GM12873 (cell line): Measurements from ENCODE around the gene CLHC1.

Source experiments
- TF ChIP-seq, protein P1 (sequence below): IDR thresholded peaks from 2 replicates; pipeline ENCODE4 v1.5.1; 2012; ENCODE audit warnings: low read depth, mild to moderate bottlenecking, moderate library complexity, low read length, control low read depth; ENCODE audit not compliant: insufficient read depth; ENCODE audit errors: missing control alignments

Gene CLHC1

DNA sequence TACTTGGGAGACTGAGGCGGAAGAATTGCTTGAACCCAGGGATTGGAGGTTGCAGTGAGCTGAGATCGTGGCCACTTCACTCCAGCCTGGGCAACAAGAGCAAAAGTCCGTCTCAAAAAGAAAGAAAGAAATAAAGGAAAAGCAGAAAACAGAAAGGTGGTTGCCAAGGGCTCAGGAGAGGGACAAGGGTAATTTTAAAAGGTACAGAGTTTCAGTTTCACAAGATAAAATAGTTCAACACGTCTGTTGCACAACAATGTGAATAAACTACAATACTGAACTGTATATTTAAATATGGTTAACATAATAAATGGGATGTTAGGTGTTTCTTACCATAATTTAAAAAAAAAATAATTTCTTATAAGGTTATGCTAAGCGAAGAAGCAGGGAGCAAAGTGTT, 13.3 kb upstream of the CLHC1 start:
- TF ChIP-seq, protein P1, sequence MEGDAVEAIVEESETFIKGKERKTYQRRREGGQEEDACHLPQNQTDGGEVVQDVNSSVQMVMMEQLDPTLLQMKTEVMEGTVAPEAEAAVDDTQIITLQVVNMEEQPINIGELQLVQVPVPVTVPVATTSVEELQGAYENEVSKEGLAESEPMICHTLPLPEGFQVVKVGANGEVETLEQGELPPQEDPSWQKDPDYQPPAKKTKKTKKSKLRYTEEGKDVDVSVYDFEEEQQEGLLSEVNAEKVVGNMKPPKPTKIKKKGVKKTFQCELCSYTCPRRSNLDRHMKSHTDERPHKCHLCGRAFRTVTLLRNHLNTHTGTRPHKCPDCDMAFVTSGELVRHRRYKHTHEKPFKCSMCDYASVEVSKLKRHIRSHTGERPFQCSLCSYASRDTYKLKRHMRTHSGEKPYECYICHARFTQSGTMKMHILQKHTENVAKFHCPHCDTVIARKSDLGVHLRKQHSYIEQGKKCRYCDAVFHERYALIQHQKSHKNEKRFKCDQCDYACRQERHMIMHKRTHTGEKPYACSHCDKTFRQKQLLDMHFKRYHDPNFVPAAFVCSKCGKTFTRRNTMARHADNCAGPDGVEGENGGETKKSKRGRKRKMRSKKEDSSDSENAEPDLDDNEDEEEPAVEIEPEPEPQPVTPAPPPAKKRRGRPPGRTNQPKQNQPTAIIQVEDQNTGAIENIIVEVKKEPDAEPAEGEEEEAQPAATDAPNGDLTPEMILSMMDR = no peak

DNA sequence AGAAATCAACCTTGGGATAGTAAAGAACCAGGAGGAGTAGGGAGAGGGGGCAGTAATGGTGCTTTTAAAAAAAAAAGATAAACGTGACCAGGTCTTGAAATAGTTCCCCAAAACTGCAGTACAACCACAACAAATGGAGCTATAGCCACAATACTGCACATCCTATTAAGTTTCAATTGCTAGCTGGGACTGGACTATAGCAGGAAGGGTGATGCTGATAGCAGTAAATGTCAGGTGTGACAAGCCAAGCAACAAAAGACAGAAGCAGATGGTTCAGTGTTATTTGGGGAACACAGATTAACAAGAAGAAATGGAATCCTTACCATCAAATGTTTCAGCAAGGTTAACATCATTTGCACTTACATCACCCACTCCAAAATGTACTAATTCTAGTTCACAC, 10.5 kb upstream of the CLHC1 start:
- TF ChIP-seq, protein P1 = no peak

DNA sequence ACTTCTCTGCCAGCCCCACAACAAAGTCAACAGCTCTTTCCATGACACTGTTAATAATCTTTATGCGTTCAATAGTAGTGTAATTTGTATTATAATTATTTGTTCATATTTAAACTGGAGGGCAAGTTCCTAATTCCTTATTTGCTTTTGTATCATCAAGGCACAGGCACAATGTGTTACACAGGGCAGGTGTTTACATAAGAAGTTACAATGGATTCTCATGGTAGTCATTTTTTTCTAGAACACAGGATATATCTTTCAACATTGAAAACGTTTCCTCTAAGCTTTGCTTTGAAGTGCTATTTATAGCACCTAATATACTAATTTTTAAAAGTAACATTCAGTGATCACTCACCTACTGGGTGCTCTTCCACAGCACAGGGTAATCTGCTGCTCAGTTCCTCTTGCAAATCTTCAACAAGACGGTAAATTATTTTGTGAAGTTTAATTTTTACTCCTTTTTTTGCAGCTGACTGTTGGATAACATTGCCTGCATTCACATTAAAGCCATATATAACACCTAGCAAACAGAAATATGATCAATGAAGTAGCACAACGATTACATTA, 7.6 kb upstream of the CLHC1 start:
- TF ChIP-seq, protein P1 = no peak

DNA sequence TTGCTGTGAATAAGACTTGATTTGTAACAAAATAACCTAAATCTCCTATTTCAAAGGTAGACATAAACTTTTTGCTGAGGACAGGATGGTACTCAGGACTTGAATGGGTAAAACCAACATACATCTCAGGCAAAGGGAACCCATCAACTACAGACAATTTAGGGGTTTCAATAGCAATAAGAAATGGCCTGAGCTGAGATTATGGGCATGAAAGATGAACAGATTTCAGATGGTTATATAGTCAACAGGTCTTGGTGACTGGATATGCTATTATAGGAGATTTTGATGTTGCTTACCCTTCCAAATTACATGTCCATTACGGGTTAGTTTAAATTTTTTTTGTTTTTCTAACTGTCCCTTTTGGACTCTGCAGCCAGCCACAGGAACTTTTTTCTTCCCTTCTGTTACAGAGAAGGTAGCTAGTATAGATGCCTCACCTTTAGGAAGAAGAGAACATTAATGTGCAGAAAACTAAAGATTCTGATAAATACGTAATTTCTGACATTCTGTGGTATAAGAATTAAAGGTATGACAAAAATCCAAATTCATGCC, 5.0 kb upstream of the CLHC1 start:
- TF ChIP-seq, protein P1 = no peak

DNA sequence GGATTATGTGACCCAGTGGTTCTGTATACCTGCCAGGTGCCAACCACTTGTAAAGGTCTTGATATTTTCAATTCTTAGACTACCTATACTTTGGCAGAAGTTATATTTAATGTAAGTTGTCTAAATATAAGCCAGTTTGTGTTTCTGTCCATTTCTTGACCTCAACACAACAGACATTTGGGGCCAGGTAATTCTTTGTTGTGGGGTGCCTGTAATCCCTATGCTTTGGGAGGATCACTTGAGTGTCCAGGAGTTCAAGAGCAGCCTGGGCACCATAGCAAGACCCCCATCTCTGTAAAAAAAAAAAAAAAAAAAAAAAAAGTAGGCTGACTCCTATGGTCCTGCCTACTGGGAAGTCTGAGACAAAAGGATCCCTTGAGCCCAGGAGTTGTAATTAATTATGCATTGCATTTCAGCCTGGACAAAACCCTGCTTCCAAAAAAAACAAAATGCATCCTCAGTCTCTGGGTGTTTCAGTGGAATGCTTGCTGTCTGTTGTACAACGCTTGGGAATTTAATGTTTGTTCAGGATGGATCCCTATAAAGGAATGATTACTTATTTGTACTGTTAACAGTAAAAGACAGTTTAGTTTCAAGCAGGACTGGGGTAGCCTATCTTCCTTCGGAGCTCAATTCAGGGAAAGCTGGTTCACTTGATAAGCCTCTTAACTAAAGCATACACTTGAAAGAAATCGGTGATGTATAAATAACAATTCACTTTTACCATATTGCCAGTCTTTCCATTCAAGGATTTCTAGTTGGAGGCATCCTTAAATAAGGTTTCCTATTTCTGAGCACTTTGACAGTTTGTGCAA, 3.8 kb upstream of the CLHC1 start:
- TF ChIP-seq, protein P1 = no peak

DNA sequence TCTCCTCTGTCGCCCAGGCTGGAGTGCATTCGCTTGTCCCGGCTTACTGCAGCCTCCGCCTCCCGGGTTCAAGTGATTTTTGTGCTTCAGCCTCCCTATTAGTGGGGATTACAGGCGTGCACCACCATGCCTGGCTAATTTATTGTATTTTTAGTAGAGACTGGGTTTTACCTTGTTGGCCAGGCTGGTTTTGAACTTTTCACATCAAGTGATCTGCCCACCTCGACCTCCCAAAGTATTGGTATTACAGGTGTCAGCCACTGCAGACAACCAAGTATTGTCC, 1.5 kb upstream of the CLHC1 start:
- TF ChIP-seq, protein P1 = no peak

DNA sequence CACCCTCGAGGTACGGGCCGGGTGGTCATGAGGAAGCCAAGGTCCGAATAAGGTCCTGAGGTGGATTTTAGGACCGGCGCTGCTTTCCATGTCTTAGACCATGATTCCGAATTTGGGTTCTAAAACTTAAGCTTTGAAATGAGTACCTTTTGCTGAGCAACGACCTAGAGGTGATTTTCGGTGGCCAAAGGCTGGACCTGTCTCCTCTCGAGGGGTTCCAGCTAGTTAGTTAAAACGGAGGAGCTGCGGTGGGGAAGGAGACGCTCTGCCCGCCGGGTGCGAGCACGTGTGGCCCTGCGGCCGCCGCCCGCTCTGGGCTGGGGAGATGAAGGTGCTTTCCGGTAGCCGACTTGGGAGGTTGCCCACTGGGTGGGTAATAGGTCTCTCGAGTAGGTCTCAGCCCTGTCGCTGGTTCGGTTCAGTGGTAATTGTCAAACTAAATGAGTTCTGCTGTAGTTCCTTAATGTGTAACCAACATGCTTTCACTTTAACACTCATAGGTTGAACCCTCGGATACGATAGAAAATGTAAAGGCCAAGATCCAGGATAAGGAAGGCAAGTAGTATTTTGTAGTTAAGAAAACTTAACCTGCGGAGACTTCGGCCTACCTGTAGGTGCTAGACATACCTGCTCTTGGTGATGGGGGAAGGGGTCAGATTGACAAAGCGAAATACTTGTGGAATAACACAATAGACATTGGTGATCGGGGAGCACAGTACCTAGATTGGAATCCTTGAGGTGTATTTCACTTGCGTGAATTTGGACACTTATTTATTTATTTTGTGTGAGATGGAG, 967 bp upstream of the CLHC1 start:
- TF ChIP-seq, protein P1 = no peak
